ENCODE data around the gene TTC31. TPM values are rescaled to one million over a fixed set of nuclear protein-coding genes. Genes with fewer than 3 reads are reported as not detected.
A peak's percentile ranks its signal among the peaks of the same experiment; 100 is the strongest.

TTC31 gene
- polyA plus RNA-seq, 3 donors from 2014 or later: 15.9 to 35.1 (median 31.9) TPM

DNA sequence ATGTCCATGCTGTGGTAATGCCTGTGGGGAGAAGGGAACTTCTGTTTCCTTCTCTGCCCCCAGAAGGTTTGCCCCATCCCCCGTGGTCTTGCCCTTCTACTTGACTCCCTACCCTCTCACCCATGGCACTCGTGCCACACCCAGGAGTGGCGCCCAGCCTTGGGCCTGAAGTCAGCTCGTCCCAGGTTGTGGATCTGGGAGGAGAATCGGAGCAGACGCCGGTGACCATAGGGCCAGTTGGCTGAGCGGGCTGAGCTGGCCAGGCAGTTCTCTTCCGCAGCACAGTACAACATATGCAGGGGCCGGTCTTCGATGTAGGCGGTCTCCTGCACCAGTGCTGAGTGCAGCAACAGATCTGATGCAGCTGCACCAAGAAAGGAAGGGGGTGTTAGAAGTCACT is 51.5 kb downstream of the TTC31 start:
- H3K9me3 Mint-ChIP-seq: no peaks in the 10 kb centered on the region
- H3K4me3 Mint-ChIP-seq: no peak overlapping the region
- DNase-seq: no peak
- H3K27ac Mint-ChIP-seq: peak overlapping the region in 1 of 6 donors; percentile 22
- peaks cover 9 to 22% (median 12%) of the 10 kb centered on the region in 3 donors for H3K27me3 Mint-ChIP-seq (ENCODE audit: low read depth in 3 of 3)
- H3K4me1 Mint-ChIP-seq: peaks cover 19 to 22% of the 10 kb centered on the region in 2 donors
- H3K36me3 Mint-ChIP-seq: peaks cover 0 to 8% (median 5%) of the 10 kb centered on the region in 3 donors

DNA sequence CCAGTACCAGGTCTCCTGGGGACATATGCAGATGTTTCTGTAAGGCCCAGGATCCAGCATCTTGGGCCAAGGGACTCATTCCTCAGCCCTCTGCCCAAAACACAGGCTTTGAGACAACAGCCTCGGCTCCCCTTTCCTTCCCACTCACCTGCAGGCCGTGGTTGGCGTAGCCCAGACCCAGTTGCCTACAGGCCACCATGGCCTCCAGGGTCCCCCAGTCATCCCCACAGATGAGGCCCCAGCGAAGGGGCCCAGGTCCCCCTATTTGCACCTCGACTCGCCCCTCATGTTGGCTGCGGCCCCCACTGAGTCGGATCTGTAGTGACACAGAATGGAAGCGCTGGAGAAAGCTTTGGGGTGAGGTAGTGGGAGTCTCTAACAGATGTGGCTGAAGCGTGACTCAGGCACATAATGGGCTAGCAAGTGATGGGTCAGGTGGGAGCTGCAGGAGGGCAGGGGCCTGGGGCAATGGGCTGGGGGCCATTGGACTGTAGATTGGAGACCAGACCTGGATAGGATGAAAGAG is 52.6 kb downstream of the TTC31 start:
- Mint-ChIP-seq H3K9me3 (no peaks in the 10 kb centered on the region), H3K4me3 (no peak overlapping the region), H3K36me3 (peaks cover 0 to 8% (median 5%) of the 10 kb centered on the region in 3 donors), H3K27ac (no peak overlapping the region), H3K4me1 (peaks cover 16 to 19% of the 10 kb centered on the region in 2 donors), H3K27me3 (ENCODE audit: low read depth in 3 of 3) (peaks cover 5 to 17% (median 10%) of the 10 kb centered on the region in 3 donors)
- no peak for DNase-seq

DNA sequence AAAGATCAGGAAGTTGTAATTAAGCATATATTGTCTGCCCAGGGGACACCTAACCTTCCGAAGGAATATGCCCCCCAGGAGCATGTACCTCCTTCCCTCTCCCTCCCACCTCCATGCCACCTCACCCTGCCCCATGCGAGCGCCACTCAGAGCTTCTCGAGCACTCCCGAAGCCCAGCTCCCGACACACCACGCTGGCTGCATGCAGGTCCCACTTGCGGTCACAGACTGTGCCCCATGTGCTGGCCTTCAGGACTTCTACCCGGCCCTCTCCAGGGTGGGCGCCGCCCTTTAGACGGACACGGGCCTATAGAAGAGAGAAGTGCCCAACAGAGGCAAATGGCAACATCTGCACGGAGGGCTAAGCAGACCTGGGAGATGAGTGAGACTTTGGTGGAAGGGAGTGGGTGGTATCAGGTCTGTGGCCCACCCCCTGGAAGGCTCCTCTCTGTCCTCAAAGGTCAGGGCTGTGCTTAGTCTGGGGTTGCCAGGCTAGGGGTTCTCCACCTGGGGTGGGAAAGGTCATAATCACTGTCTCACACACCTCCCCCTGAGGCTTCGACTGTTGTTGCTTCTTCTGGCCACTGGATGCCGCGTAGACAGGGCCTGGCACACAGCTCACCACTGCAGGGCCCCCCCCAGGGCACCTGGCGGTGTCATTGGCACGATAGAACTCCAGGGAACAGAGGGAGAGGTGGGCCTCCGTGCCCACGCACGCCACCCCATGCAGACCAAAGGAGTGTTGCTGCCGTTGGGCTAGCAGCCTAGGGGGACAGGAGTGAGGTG is 53.5 kb downstream of the TTC31 start:
- DNase-seq: no peak
- H3K27me3 Mint-ChIP-seq (ENCODE audit: low read depth in 3 of 3): peaks cover 0 to 12% (median 10%) of the 10 kb centered on the region in 3 donors
- no peak overlapping the region for H3K4me3 Mint-ChIP-seq
- no peaks in the 10 kb centered on the region for H3K9me3 Mint-ChIP-seq
- H3K36me3 Mint-ChIP-seq: peaks cover 0 to 8% (median 5%) of the 10 kb centered on the region in 3 donors
- H3K4me1 Mint-ChIP-seq: peaks cover 8 to 11% of the 10 kb centered on the region in 2 donors
- no peak overlapping the region for H3K27ac Mint-ChIP-seq

DNA sequence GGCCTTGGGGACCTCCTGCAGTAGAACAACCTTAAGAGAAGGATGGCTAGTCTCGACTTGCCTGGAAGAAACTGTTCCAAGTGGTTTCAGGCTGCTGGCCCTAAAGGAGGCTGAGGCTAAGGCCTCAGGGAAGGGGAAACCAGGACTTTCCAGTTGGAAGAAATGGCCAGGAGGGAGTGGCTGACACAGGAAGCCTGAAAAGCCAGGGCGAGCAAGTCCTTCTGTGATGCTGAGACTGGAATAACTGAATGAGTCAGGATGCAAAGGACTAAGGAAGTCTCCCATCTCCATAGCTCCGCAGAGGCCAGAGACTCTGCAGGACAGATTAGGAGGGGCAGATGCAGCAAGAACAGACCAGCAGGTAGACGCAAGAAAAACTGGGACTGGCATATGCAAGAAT is 54.3 kb downstream of the TTC31 start:
- no peak for DNase-seq
- no peak overlapping the region for H3K4me3 Mint-ChIP-seq
- H3K27ac Mint-ChIP-seq: no peak overlapping the region
- H3K36me3 Mint-ChIP-seq: peaks cover 0 to 5% (median 2%) of the 10 kb centered on the region in 3 donors
- peaks cover 0 to 12% (median 10%) of the 10 kb centered on the region in 3 donors for H3K27me3 Mint-ChIP-seq (ENCODE audit: low read depth in 3 of 3)
- no peaks in the 10 kb centered on the region for H3K9me3 Mint-ChIP-seq
- peaks cover 2 to 3% of the 10 kb centered on the region in 2 donors for H3K4me1 Mint-ChIP-seq

DNA sequence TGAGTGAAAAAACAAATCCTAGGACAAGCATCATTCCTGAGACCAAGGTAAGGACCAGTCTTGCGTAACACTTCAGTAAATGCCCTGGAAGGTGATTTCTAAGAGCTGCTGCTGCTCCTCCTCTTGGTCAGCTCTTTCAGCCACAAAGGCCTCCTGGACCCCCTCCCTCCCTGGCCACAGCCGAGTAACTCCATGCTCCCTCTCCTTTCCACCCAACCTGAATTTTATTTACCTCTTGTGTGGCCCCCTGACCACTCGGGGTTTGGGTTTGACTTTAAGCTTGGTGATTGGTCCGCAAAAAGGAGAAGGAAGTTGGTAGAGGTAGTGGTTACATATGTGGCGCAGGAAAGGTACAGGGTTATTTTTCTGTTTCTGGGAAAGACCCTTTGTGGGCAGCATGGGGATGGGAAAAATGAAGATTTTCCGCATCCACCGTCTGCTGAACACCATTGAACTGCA is 56.0 kb downstream of the TTC31 start:
- Mint-ChIP-seq H3K27me3 (ENCODE audit: low read depth in 3 of 3) (peaks cover 0 to 12% (median 10%) of the 10 kb centered on the region in 3 donors), H3K27ac (no peak overlapping the region), H3K4me3 (no peak overlapping the region), H3K36me3 (peaks cover 0 to 1% (median 0%) of the 10 kb centered on the region in 3 donors), H3K9me3 (no peaks in the 10 kb centered on the region), H3K4me1 (no peaks in the 10 kb centered on the region)
- DNase-seq: no peak

DNA sequence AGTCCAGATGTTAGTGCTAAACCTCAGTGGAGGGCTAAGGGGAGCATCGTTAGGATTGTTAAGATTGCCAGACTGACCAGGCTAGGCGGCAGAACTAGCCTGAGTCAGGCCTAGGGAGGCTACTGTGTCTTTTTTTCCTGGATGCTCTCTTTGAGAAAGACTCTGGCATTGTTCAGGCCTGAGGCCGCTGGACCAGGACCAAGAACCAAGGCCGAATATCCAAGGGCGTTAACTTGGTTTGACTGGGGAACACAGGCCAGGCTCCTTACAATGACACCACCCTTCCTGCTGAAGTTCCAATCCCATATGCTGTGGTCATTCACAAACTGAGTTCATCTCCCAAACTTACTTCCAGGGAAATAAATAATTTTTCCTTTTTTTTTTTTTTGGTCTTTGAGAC is 57.4 kb downstream of the TTC31 start:
- no peak for DNase-seq
- Mint-ChIP-seq H3K27me3 (ENCODE audit: low read depth in 3 of 3) (peaks cover 0 to 14% (median 10%) of the 10 kb centered on the region in 3 donors), H3K4me1 (no peaks in the 10 kb centered on the region), H3K27ac (no peak overlapping the region), H3K36me3 (no peaks in the 10 kb centered on the region), H3K9me3 (no peaks in the 10 kb centered on the region), H3K4me3 (no peak overlapping the region)

DNA sequence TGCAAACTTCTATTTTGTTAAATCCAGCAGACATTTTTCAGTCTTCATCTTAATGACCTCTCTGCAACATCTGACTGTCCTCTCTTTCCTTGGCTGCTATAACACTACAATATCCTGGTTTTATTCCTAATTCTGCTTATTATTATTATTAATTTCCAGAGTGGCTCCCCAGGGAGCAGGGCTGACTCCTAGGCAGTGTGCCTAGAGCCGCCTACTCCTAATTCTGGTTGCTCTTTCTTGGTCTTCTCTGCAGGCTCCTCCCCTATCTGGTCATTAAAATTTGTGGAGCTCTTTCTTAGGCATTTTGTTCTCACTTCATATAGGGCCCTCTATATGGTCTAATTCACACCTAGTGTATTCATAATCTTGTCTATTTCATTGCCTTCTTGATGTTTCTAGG is 60.1 kb downstream of the TTC31 start:
- no peak for DNase-seq
- Mint-ChIP-seq H3K27me3 (ENCODE audit: low read depth in 3 of 3) (peaks cover 8 to 16% (median 13%) of the 10 kb centered on the region in 3 donors), H3K9me3 (no peaks in the 10 kb centered on the region), H3K36me3 (peaks cover 0 to 3% (median 0%) of the 10 kb centered on the region in 3 donors), H3K4me3 (no peak overlapping the region), H3K4me1 (peaks cover 0 to under 1% of the 10 kb centered on the region in 2 donors), H3K27ac (no peak overlapping the region)

Other genes with a start within 250 kb of the TTC31 start
- gene SLC4A5, start 139.7 kb upstream of the TTC31 start, polyA plus RNA-seq: not detected
- gene DCTN1, start 102.8 kb upstream of the TTC31 start, polyA plus RNA-seq: 100 to 1,000 TPM in 1 of 3 donors, 10 to 100 TPM in 2; 38.0 to 106 (median 50.9) TPM
- 1 to 10 TPM in 2 of 3 donors, not detected in 1; 1.6 TPM for gene C2orf81, start 61.5 kb upstream of the TTC31 start, polyA plus RNA-seq
- 10 to 100 TPM; 38.0 to 94.8 (median 47.7) TPM for gene WDR54, start 61.4 kb upstream of the TTC31 start, polyA plus RNA-seq
- gene RTKN, start 41.1 kb upstream of the TTC31 start, polyA plus RNA-seq: 10 to 100 TPM in 1 of 3 donors, 1 to 10 TPM in 2; 5.8 to 10.8 (median 8.4) TPM
- gene INO80B, start 28.0 kb upstream of the TTC31 start, polyA plus RNA-seq: 10 to 100 TPM in 1 of 3 donors, 1 to 10 TPM in 2; 3.9 to 11.1 (median 9.3) TPM
- 10 to 100 TPM; 45.6 to 56.1 (median 54.0) TPM for gene WBP1, start 24.6 kb upstream of the TTC31 start, polyA plus RNA-seq
- gene MOGS, start 17.7 kb upstream of the TTC31 start, polyA plus RNA-seq: 10 to 100 TPM; 45.1 to 73.5 (median 46.7) TPM
- gene MRPL53, start 10.4 kb upstream of the TTC31 start, polyA plus RNA-seq: 100 to 1,000 TPM in 2 of 3 donors, 10 to 100 TPM in 1; 83.8 to 152 (median 119) TPM
- 10 to 100 TPM in 1 of 3 donors, 1 to 10 TPM in 2; 4.1 to 16.6 (median 4.4) TPM for gene CCDC142, start 83 bp upstream of the TTC31 start, polyA plus RNA-seq
- gene LBX2, start 16.5 kb downstream of the TTC31 start, polyA plus RNA-seq: not detected
- 10 to 100 TPM; 18.8 to 22.8 (median 19.5) TPM for gene PCGF1, start 24.6 kb downstream of the TTC31 start, polyA plus RNA-seq
- gene TLX2, start 31.4 kb downstream of the TTC31 start, polyA plus RNA-seq: not detected
- not detected for gene DQX1, start 43.1 kb downstream of the TTC31 start, polyA plus RNA-seq
- 100 to 1,000 TPM; 107 to 126 (median 118) TPM for gene AUP1, start 46.6 kb downstream of the TTC31 start, polyA plus RNA-seq
- gene HTRA2, start 46.9 kb downstream of the TTC31 start, polyA plus RNA-seq: 10 to 100 TPM; 26.5 to 27.2 (median 27.0) TPM
- under 1 TPM in 2 of 3 donors, not detected in 1; 0.19 to 0.22 TPM for gene LOXL3, start 70.9 kb downstream of the TTC31 start, polyA plus RNA-seq
- 10 to 100 TPM; 18.4 to 42.7 (median 28.4) TPM for gene DOK1, start 71.6 kb downstream of the TTC31 start, polyA plus RNA-seq
- not detected for gene M1AP, start 165.2 kb downstream of the TTC31 start, polyA plus RNA-seq
- 1 to 10 TPM; 3.7 to 9.5 (median 6.7) TPM for gene SEMA4F, start 171.2 kb downstream of the TTC31 start, polyA plus RNA-seq

Measured in immature natural killer cell (primary cell).